ENCODE results near the gene DISP3.
"Not testable (repeated sequence)": the region's sequence is repeated elsewhere in the genome, so short reads cannot be mapped to it uniquely, and the experiment has no call there.

DISP3 gene

GRCh38 chr1:11571906-11572616, 93.1 kb downstream of the DISP3 start:
- Histone ChIP-seq H3K27me3 (ENCODE audit: insufficient read depth, low read length) (no peaks in the 10 kb centered on the region), H3K9me3 (ENCODE audit: insufficient read depth, low read depth, low read length) (no peaks in the 10 kb centered on the region), H3K27ac (ENCODE audit: low read depth, low read length) (no peak overlapping the region), H3K9ac (ENCODE audit: low read depth, low read length) (no peak overlapping the region), H3K4me1 (ENCODE audit: insufficient read depth, low read length) (no peaks in the 10 kb centered on the region), H3K36me3 (ENCODE audit: insufficient read depth, low read length) (no peaks in the 10 kb centered on the region), H3K4me3 (ENCODE audit: low read length) (no peak overlapping the region)
- WGBS = 71% methylated on average over 9 of the region's 9 CpGs

- WGBS = 96% methylated on average over 5 of the region's 5 CpGs
- no peaks in the 10 kb centered on the region for H3K27me3 ChIP-seq (ENCODE audit: insufficient read depth, low read length)
- no peak overlapping the region for H3K9ac ChIP-seq (ENCODE audit: low read depth, low read length)
- no peaks in the 10 kb centered on the region for H3K9me3 ChIP-seq (ENCODE audit: insufficient read depth, low read depth, low read length)
- H3K4me1 ChIP-seq (ENCODE audit: insufficient read depth, low read length) = no peaks in the 10 kb centered on the region
- no peaks in the 10 kb centered on the region for H3K36me3 ChIP-seq (ENCODE audit: insufficient read depth, low read length)
- H3K27ac ChIP-seq (ENCODE audit: low read depth, low read length) = no peak overlapping the region
- no peak overlapping the region for H3K4me3 ChIP-seq (ENCODE audit: low read length)
Observed at GRCh38 chr1:11573116-11573692, 94.2 kb downstream of the DISP3 start.

GRCh38 chr1:11575553-11575952, 96.6 kb downstream of the DISP3 start:
- Histone ChIP-seq H3K27ac (ENCODE audit: low read depth, low read length) (no peak overlapping the region), H3K27me3 (ENCODE audit: insufficient read depth, low read length) (no peaks in the 10 kb centered on the region), H3K9me3 (ENCODE audit: insufficient read depth, low read depth, low read length) (no peaks in the 10 kb centered on the region), H3K36me3 (ENCODE audit: insufficient read depth, low read length) (no peaks in the 10 kb centered on the region), H3K9ac (ENCODE audit: low read depth, low read length) (no peak overlapping the region), H3K4me1 (ENCODE audit: insufficient read depth, low read length) (no peaks in the 10 kb centered on the region), H3K4me3 (ENCODE audit: low read length) (no peak overlapping the region)
- WGBS = 96% methylated on average over 6 of the region's 6 CpGs

- Histone ChIP-seq H3K36me3 (ENCODE audit: insufficient read depth, low read length) (no peaks in the 10 kb centered on the region), H3K9me3 (ENCODE audit: insufficient read depth, low read depth, low read length) (no peaks in the 10 kb centered on the region), H3K27ac (ENCODE audit: low read depth, low read length) (no peak overlapping the region), H3K27me3 (ENCODE audit: insufficient read depth, low read length) (no peaks in the 10 kb centered on the region), H3K9ac (ENCODE audit: low read depth, low read length) (no peak overlapping the region), H3K4me1 (ENCODE audit: insufficient read depth, low read length) (no peaks in the 10 kb centered on the region), H3K4me3 (ENCODE audit: low read length) (no peak overlapping the region)
- WGBS = 90% methylated on average over 18 of the region's 18 CpGs
Observed at GRCh38 chr1:11576109-11576875, 97.3 kb downstream of the DISP3 start.

GRCh38 chr1:11578004-11578403, 99.0 kb downstream of the DISP3 start:
- H3K9me3 ChIP-seq (ENCODE audit: insufficient read depth, low read depth, low read length) = no peaks in the 10 kb centered on the region
- H3K4me1 ChIP-seq (ENCODE audit: insufficient read depth, low read length) = no peaks in the 10 kb centered on the region
- 84% methylated on average over 7 of the region's 7 CpGs for WGBS
- H3K9ac ChIP-seq (ENCODE audit: low read depth, low read length) = no peak overlapping the region
- no peak overlapping the region for H3K4me3 ChIP-seq (ENCODE audit: low read length)
- H3K27ac ChIP-seq (ENCODE audit: low read depth, low read length) = no peak overlapping the region
- no peaks in the 10 kb centered on the region for H3K27me3 ChIP-seq (ENCODE audit: insufficient read depth, low read length)
- no peaks in the 10 kb centered on the region for H3K36me3 ChIP-seq (ENCODE audit: insufficient read depth, low read length)

GRCh38 chr1:11579506-11579905, 100.6 kb downstream of the DISP3 start:
- no peak overlapping the region for H3K4me3 ChIP-seq (ENCODE audit: low read length)
- no peaks in the 10 kb centered on the region for H3K36me3 ChIP-seq (ENCODE audit: insufficient read depth, low read length)
- H3K27me3 ChIP-seq (ENCODE audit: insufficient read depth, low read length) = no peaks in the 10 kb centered on the region
- H3K27ac ChIP-seq (ENCODE audit: low read depth, low read length) = no peak overlapping the region
- H3K4me1 ChIP-seq (ENCODE audit: insufficient read depth, low read length) = no peaks in the 10 kb centered on the region
- no peak overlapping the region for H3K9ac ChIP-seq (ENCODE audit: low read depth, low read length)
- H3K9me3 ChIP-seq (ENCODE audit: insufficient read depth, low read depth, low read length) = no peaks in the 10 kb centered on the region
- 84% methylated on average over 7 of the region's 8 CpGs for WGBS

- H3K4me1 ChIP-seq (ENCODE audit: insufficient read depth, low read length); H3K27me3 ChIP-seq (ENCODE audit: insufficient read depth, low read length); H3K27ac ChIP-seq (ENCODE audit: low read depth, low read length); H3K9ac ChIP-seq (ENCODE audit: low read depth, low read length); H3K9me3 ChIP-seq (ENCODE audit: insufficient read depth, low read depth, low read length); H3K4me3 ChIP-seq (ENCODE audit: low read length); H3K36me3 ChIP-seq (ENCODE audit: insufficient read depth, low read length): not testable (repeated sequence)
- WGBS = 82% methylated on average over 10 of the region's 10 CpGs
Observed at GRCh38 chr1:11580049-11580448, 101.1 kb downstream of the DISP3 start.

- H3K9ac ChIP-seq (ENCODE audit: low read depth, low read length) = no peak overlapping the region
- no peak overlapping the region for H3K4me3 ChIP-seq (ENCODE audit: low read length)
- no peak overlapping the region for H3K27ac ChIP-seq (ENCODE audit: low read depth, low read length)
- H3K27me3 ChIP-seq (ENCODE audit: insufficient read depth, low read length) = no peaks in the 10 kb centered on the region
- 80% methylated on average over 8 of the region's 8 CpGs for WGBS
- no peaks in the 10 kb centered on the region for H3K36me3 ChIP-seq (ENCODE audit: insufficient read depth, low read length)
- H3K9me3 ChIP-seq (ENCODE audit: insufficient read depth, low read depth, low read length) = no peaks in the 10 kb centered on the region
- no peaks in the 10 kb centered on the region for H3K4me1 ChIP-seq (ENCODE audit: insufficient read depth, low read length)
Observed at GRCh38 chr1:11581445-11581991, 102.6 kb downstream of the DISP3 start.

- Histone ChIP-seq H3K27me3 (ENCODE audit: insufficient read depth, low read length) (no peaks in the 10 kb centered on the region), H3K27ac (ENCODE audit: low read depth, low read length) (no peak overlapping the region), H3K4me3 (ENCODE audit: low read length) (no peak overlapping the region), H3K9me3 (ENCODE audit: insufficient read depth, low read depth, low read length) (no peaks in the 10 kb centered on the region), H3K4me1 (ENCODE audit: insufficient read depth, low read length) (no peaks in the 10 kb centered on the region), H3K36me3 (ENCODE audit: insufficient read depth, low read length) (no peaks in the 10 kb centered on the region), H3K9ac (ENCODE audit: low read depth, low read length) (no peak overlapping the region)
- 93% methylated on average over 11 of the region's 11 CpGs for WGBS
Observed at GRCh38 chr1:11585389-11585788, 106.4 kb downstream of the DISP3 start.

All from HUES64 (cell line).